Hippocampal formation (tissue), 2 donors: ENCODE measurements around the gene EPHB3.

Experiments
- DNase-seq, 2 donors: peaks; one replicate each; lab custom pipeline; 2025; lab: John Stamatoyannopoulos, UW

Gene EPHB3

GRCh38 chr3:184561061-184561912, at the start of gene EPHB3:
TSS of gene EPHB3 (plus strand) at chr3:184561785. CDS start at chr3:184562236, 451 bp downstream.
- DNase-seq: peak; percentile 99

- DNase-seq: no peak
These were observed 49.0 kb upstream of the EPHB3 start for GRCh38 chr3:184512621-184513020.

- DNase-seq: peak; percentile 50 to 60
These were observed 48.1 kb upstream of the EPHB3 start for GRCh38 chr3:184513276-184514170.

GRCh38 chr3:184514171-184514490, 47.5 kb upstream of the EPHB3 start:
- no peak for DNase-seq

- no peak for DNase-seq
These were observed 37.6 kb upstream of the EPHB3 start for GRCh38 chr3:184523825-184524615.

GRCh38 chr3:184524981-184525336, 36.6 kb upstream of the EPHB3 start:
- DNase-seq: no peak

GRCh38 chr3:184525337-184526087, 36.1 kb upstream of the EPHB3 start:
- DNase-seq: no peak

GRCh38 chr3:184526088-184526433, 35.5 kb upstream of the EPHB3 start:
- DNase-seq: no peak

- DNase-seq: no peak
These were observed 29.8 kb upstream of the EPHB3 start for GRCh38 chr3:184531626-184532280.

- DNase-seq: peak in 1 of 2 donors; percentile 19
These were observed 28.4 kb upstream of the EPHB3 start for GRCh38 chr3:184532940-184533732.

GRCh38 chr3:184537885-184538665, 23.5 kb upstream of the EPHB3 start:
- no peak for DNase-seq

- DNase-seq: no peak
These were observed 22.7 kb upstream of the EPHB3 start for GRCh38 chr3:184538666-184539431.

- DNase-seq: no peak
These were observed 21.7 kb upstream of the EPHB3 start for GRCh38 chr3:184539801-184540435.

- no peak for DNase-seq
These were observed 20.6 kb upstream of the EPHB3 start for GRCh38 chr3:184540777-184541681.

- DNase-seq: no peak
These were observed 19.6 kb upstream of the EPHB3 start for GRCh38 chr3:184541886-184542562.

GRCh38 chr3:184542577-184542976, 19.0 kb upstream of the EPHB3 start:
- no peak for DNase-seq
